Esophagus squamous epithelium (tissue), 5 donors: ENCODE measurements around the gene PHKB. TPM values are rescaled to one million over a fixed set of nuclear protein-coding genes. Genes with fewer than 3 reads are reported as not detected.

ENCODE experiments used
- DNase-seq: peaks from one replicate; lab custom pipeline; 2025; lab: John Stamatoyannopoulos, UW
- H3K27ac ChIP-seq, 4 donors: fragments of 200-600 bp; sonication (generic); one replicate each; pipeline ENCODE4 v1.5.1; 2016 to 2019; ENCODE audit warnings: mild to moderate bottlenecking in 1 of 4
- H3K27me3 ChIP-seq, 4 donors: fragments of 200-600 bp; sonication (generic); 1 replicate in 3 of 4; 2 replicates in 1 of 4; pipeline versions ENCODE4 v1.5.1 to v1.6.0; 2017 to 2021; ENCODE audit warnings: antibody characterized with exemption in 1 of 4
- H3K36me3 ChIP-seq, 3 donors: fragments of 200-600 bp; sonication (generic); one replicate each; pipeline ENCODE4 v1.5.1; 2016 to 2019
- H3K4me1 ChIP-seq, 3 donors: fragments of 200-600 bp; sonication (generic); one replicate each; pipeline ENCODE4 v1.5.1; 2017 to 2019
- H3K4me3 ChIP-seq, 4 donors: fragments of 200-600 bp; sonication (generic); 1 replicate in 3 of 4; 2 replicates in 1 of 4; pipeline ENCODE4 v1.5.1; 2016 to 2019; ENCODE audit warnings: mild to moderate bottlenecking in 2 of 4, moderate library complexity in 1 of 4
- H3K9me3 ChIP-seq, 3 donors: fragments of 200-600 bp; sonication (generic); one replicate each; pipeline ENCODE4 v1.5.1; 2016 to 2019
- CTCF ChIP-seq, 6 experiments: fragments of 450-650 bp in 4 of 6; fragments of 200-600 bp in 2 of 6; sonication (generic) in 2 of 6; IDR thresholded peaks; one replicate each; pipeline ENCODE4 v1.5.1; 2016 to 2019; ENCODE audit warnings: antibody characterized with exemption in 6 of 6, mild to moderate bottlenecking in 4 of 6, moderate library complexity in 4 of 6
- POLR2A ChIP-seq, 4 donors: fragments of 450-650 bp; IDR thresholded peaks; one replicate each; pipeline ENCODE4 v1.6.1; 2017; ENCODE audit warnings: antibody characterized with exemption in 4 of 4, mild to moderate bottlenecking in 4 of 4, moderate library complexity in 3 of 4
- WGBS, 2 donors: methylation state at CpG; one replicate each; pipeline ENCODE4 v1.1.5; 2018; 5-methylcytosine and 5-hydroxymethylcytosine counted together
- intact Hi-C: fragments of 100-400 bp; cut with DNase I; formaldehyde crosslinking; loops from one replicate; pipeline ENCODE4 v1.15.0; 2022
- total RNA-seq, 4 donors: library from RNA; depleted of rRNA; stranded (reverse); fragments of >200 nt; gene quantifications; one replicate each; pipeline ENCODE4 v1.1.0, GENCODE V29; 2016
- donor health status: DM: yes; HTN: yes; CAD: no.

PHKB gene
- total RNA-seq, 4 donors from 2014 or later, result 39.0 to 81.3 (median 53.8) TPM

GRCh38 chr16:47577029-47577428 is 115.9 kb downstream of the PHKB start:
- H3K4me1 ChIP-seq, result no peaks in the 10 kb centered on the region
- no peaks in the 10 kb centered on the region for H3K9me3 ChIP-seq
- intact Hi-C loops, result no loop called here
- no peak for TF ChIP-seq CTCF (IDR thresholded peaks at IDR 0.05)
- no peak for TF ChIP-seq POLR2A (IDR thresholded peaks at IDR 0.05)
- no peaks in the 10 kb centered on the region for H3K27me3 ChIP-seq
- H3K4me3 ChIP-seq, result no peak overlapping the region
- H3K27ac ChIP-seq, result no peak overlapping the region
- peaks cover 0 to 11% (median 0%) of the 10 kb centered on the region in 3 donors for H3K36me3 ChIP-seq
- DNase-seq, result no peak

GRCh38 chr16:47578033-47578432 is 116.9 kb downstream of the PHKB start:
- no peak for DNase-seq
- intact Hi-C loops, result no loop called here
- Histone ChIP-seq H3K27me3 (no peaks in the 10 kb centered on the region), H3K9me3 (no peaks in the 10 kb centered on the region), H3K4me3 (no peak overlapping the region), H3K36me3 (peaks cover 0 to 16% (median 0%) of the 10 kb centered on the region in 3 donors), H3K4me1 (no peaks in the 10 kb centered on the region), H3K27ac (no peak overlapping the region)
- WGBS, 2 donors, result 96% methylated on average over 3 of the region's 3 CpGs
- TF ChIP-seq CTCF (IDR thresholded peaks at IDR 0.05) (no peak), POLR2A (IDR thresholded peaks at IDR 0.05) (no peak)

- no peak for DNase-seq
- Histone ChIP-seq H3K9me3 (no peaks in the 10 kb centered on the region), H3K27ac (no peak overlapping the region), H3K4me3 (no peak overlapping the region), H3K36me3 (peaks cover 0 to 16% (median 0%) of the 10 kb centered on the region in 3 donors), H3K27me3 (no peaks in the 10 kb centered on the region), H3K4me1 (no peaks in the 10 kb centered on the region)
- intact Hi-C loops, result no loop called here
- WGBS, 2 donors, result 63 to 100% methylated on average over 1 of the region's 1 CpG
- no peak for TF ChIP-seq CTCF (IDR thresholded peaks at IDR 0.05)
- no peak for TF ChIP-seq POLR2A (IDR thresholded peaks at IDR 0.05)
These were observed 117.4 kb downstream of the PHKB start for GRCh38 chr16:47578573-47578972.

GRCh38 chr16:47581114-47581513 is 120.0 kb downstream of the PHKB start:
- Histone ChIP-seq H3K27ac (no peak overlapping the region), H3K36me3 (peaks cover 0 to 16% (median 0%) of the 10 kb centered on the region in 3 donors), H3K27me3 (no peaks in the 10 kb centered on the region), H3K9me3 (no peaks in the 10 kb centered on the region), H3K4me3 (no peak overlapping the region), H3K4me1 (no peaks in the 10 kb centered on the region)
- 91 to 92% methylated on average over 2 of the region's 2 CpGs for WGBS, 2 donors
- TF ChIP-seq POLR2A (IDR thresholded peaks at IDR 0.05) (no peak), CTCF (IDR thresholded peaks at IDR 0.05) (no peak)
- DNase-seq, result no peak
- intact Hi-C loops, result no loop called here

GRCh38 chr16:47584464-47585225 is 123.5 kb downstream of the PHKB start:
- Histone ChIP-seq H3K4me1 (no peaks in the 10 kb centered on the region), H3K27ac (no peak overlapping the region), H3K4me3 (no peak overlapping the region), H3K9me3 (no peaks in the 10 kb centered on the region), H3K27me3 (no peaks in the 10 kb centered on the region), H3K36me3 (peaks cover 0 to 39% (median 0%) of the 10 kb centered on the region in 3 donors)
- DNase-seq, result no peak
- 83 to 89% methylated on average over 4 of the region's 4 CpGs for WGBS, 2 donors
- no peak for TF ChIP-seq CTCF (IDR thresholded peaks at IDR 0.05)
- TF ChIP-seq POLR2A (IDR thresholded peaks at IDR 0.05), result no peak
- intact Hi-C loops, result no loop called here
